Epithelial cell of prostate (primary cell): ENCODE data around the gene DNM3.

Source experiments
- DNase-seq: peaks from one replicate; pipeline ENCODE4 v3.0.0-alpha.2; 2011; ENCODE audit warnings: low read depth, low spot score
- H3K27ac ChIP-seq: fragments of 450-650 bp; 2 replicates; pipeline ENCODE4 v1.5.1; 2017; ENCODE audit warnings: mild to moderate bottlenecking

The DNM3 gene

DNA sequence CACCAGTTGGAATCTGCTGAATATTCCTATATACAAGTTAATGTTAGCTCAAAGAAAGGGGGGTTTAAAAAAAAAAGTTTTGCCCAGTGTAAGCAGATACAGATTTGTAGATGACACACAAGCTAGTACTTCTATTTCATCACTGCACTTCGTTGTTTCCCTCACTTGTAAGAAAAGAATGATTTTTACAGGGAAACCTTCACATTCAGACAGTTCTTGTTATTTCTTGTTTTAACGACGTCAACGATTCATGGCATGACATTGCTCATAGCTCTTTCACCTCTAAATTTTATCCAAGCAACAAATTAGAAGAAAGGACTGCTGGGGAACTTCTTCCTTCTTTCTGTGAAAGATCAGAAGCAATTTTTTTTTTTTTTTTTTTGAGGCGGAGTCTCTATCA lies 553.5 kb downstream of the DNM3 start:
- H3K27ac ChIP-seq = peak overlapping the region; percentile 9
- DNase-seq = no peak

DNA sequence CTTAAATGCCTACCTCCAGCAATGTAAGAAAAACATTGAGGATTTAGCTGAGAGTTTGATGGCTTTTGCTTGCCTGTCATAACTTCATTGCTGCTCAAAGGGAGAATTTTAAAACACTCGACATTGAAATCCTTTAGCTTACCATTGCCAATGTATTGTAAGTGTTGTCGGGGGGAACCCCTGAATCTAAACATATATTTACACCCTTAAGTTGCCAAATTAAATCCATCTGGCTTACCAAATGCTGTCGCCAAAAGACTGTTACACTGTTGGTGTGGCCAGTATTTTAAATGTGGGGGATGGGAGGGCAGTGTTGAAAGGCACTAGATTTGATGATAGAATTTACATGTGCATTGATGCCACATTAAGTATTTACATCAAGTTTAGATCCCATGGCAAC lies 554.3 kb downstream of the DNM3 start:
- DNase-seq = no peak

DNA sequence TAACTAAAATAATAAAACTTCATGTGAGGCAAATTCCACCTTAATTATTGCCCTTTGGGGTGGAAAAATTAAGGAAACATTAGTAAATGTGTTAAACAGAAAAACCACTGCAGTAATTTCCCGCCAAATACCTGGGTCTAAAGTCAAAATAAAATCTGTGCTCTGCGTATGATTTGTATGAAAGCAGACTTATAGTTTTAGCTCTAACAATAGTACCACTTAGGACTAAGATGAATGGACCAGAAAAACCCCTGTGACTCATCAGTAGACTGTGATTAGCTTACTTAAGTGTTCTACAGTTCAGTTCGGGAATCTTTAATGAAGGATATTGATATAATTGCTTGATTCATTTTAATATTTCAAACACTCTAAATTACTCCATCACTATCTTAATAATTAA lies 555.9 kb downstream of the DNM3 start:
- H3K27ac ChIP-seq = no peak overlapping the region
- no peak for DNase-seq

More for the DNA sequence above, 554.3 kb downstream of the DNM3 start:
- H3K27ac ChIP-seq = no peak overlapping the region

DNA sequence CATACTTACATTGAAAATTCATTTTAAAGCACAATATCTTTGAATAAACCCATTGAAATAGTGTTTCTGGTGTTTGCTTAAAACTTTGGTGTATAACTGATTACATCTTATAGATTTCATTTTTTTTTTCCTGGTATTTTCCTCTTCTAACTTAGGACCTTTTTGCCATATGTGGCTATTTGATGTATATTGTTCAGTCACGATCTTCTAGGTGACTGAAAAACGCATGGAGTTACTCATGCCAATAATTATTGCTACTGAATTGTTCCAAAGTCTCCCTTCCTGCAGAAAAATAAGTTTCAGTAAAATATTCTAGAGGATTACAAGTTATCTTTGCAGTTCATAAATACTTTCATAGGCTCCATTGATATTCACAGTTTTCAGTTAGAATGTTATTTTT lies 556.3 kb downstream of the DNM3 start:
- no peak overlapping the region for H3K27ac ChIP-seq
- no peak for DNase-seq

DNA sequence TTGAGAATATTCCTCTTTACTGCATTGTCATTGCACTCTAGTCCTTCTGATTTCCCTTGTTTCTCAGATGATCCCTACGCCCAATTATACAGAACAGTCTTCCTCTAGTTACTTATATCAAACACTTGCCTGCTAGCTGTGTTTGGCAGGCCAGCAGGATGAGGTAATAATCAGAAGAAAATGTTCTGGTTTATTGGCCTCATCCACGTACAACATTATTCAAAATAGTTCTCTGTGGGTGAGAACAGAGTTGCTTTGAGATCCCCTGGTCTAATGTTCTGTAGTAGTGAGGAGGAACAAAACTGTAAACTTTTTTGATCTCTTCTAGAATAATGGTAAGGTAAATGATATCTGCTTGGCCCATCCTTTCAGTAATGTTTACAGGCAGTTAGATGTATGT lies 556.9 kb downstream of the DNM3 start:
- DNase-seq = no peak

DNA sequence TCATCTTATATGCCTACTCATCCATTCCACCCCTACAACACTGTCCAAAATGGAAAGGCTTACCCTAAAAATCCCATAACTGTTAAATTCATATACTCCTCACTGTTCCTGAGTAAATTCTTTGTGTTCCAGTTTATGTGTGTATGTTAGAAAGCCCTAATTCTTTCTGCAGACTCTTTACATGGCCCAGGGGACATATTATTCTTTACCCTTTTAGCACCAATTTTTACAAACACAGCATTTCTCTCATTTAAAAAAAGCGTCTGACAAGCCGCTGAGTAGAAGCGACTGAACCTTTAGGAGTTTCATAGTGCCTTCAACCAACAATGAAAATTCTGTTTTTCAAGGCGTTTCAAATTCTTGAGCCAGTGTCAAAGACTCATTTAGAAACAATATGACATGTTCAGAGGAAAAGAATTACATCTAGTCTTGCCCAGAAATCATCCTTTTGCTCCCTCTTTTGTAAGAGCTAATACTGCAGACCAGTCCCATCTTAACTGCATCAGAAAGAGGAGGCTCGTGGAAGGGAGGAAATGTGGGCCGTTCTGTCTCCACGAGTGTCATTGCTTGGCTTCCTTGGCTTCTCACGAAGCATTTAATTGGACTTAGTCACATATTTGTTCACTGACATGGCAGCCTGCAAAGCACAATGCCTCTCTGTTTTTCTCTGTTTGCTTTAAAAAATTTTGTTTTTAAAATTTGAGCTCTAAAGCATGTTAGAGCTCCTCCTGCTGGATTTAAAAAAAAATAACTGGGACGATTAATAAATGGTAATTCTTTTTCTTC lies 557.9 kb downstream of the DNM3 start:
- H3K27ac ChIP-seq = peak overlapping the region; percentile 29
- DNase-seq = peak; percentile 60

More for the DNA sequence above, 556.9 kb downstream of the DNM3 start:
- no peak overlapping the region for H3K27ac ChIP-seq

DNA sequence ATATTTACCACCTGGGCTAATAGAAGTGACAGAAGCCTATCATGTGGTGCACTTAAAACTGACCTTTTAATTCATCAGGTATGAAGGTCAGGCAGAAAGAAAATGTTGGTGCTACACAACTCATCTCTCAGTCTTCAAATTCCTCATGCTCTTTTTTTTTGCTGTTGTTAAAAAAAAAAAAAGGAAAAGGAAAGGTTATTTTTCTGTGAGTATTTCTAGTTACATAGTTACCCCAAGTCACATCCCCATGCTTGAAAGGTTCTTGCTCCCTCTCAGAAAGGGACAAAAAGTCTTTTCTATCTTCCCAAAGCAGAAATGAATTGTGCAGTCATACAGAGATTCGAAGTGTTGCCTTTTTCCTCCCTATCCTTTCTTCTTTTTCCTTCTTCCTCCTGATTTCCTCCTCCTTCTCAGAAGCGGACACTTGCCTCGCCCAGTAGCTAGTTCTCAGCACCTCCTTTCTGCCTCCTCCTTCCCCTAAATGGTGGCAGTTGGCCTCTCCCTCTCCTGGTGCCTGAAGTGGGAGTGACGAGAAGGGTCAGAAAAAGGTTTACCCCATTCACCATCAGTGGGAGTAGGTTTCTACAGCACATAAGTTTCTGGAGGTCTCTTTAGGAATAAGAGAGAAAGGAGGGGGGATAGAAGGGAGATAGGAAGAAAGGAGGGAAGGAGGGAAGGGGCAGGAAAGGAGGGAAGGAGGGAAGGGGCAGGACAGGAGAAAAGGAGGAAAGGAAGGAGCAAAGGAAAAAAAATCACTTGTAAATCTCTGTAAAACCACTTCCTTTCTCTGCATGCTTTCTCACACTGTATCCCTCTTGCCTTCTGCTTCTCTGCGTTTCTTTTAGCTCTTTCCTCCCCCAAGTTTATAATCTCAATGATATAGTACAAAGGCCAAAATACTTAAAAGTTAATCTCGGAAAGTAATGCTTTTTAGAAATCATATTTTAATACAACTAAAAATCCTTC lies 558.7 kb downstream of the DNM3 start:
- H3K27ac ChIP-seq = no peak overlapping the region
- no peak for DNase-seq

DNA sequence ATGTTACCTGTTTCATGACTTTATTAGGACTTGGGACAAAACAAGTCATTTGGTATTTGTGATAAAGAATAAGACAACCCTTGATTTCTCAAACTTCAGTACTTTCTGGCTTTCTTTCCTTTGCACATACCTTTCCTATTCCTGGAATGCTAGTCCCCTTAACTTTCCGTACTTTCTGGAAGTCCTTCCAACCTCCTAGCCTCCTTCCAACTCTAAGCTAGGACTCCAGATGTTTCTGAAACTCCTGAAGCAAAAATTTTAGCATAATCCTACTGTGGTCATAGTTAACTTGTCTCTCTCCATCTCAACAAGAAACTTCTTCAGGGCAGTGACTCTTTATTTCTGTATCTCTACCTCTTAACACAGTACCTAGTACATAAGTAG lies 559.4 kb downstream of the DNM3 start:
- H3K27ac ChIP-seq = no peak overlapping the region
- no peak for DNase-seq

DNA sequence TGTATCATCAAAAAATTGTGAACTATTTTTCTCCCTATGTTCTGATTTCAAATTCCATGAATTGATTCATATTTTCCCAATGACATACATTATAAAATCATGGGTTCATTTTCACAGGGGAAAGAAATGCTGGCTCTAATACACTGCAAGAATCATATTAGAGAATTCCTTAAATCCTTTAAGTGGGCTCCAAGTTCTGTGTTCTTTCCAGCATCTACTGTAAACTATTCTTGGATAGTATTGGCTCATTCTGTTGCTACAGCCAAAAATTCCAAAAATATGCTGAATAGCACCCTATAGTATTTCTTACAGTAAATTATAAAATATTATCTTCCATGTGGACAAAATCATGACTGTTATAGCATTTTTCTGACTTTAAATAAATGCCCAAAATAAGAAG lies 560.2 kb downstream of the DNM3 start:
- DNase-seq = no peak
- H3K27ac ChIP-seq = no peak overlapping the region

DNA sequence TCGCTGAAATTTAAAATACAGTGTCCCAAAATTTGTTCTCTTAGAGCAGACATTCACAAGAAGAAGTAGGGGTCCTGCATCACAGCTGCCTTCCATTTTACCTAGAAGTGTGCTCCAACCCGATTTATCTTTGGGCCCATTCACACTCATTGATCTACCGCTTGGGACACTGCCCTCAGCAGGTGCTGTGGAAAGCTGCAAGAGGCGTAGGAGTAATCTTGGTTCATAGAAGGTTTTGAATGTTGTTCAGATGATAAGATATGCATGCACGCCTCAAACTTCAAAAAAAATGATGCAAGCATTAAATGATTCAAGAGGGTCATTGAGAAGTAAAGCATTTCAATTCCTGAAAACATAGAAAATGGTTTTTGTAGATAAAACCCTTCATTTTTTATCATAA lies 560.6 kb downstream of the DNM3 start:
- DNase-seq = no peak
- H3K27ac ChIP-seq = no peak overlapping the region

DNA sequence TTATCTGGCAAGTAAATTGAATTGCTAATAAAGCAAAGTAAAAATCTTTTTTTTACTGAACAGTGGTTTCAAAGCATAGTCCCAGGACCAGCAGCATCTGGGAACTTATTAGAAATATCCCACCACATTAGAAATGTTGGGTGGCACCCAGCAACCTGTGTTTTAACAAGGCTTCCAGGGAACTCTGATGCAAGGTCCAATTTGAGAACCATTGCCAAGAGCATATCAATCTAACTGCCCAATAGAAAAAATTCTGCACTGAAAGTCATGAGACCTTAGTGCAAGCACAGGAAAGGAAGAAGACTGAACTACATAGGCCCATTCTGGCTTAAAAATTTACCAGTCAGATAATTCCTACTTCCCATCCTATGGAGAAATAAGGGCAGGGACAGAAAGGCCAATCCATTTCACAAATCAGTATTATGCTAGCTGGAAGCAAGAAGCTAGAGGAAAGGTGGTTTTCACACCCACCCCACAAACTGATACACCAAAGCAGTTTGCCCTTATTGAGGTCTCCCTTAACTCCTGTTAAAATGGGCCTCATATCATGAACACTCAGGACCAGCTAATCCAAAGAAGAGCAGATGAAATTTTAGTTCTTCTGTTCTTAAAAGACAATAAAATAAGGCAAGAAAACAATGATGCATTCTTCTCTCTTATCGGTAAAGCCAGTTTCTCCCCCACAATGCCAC lies 561.7 kb downstream of the DNM3 start:
- DNase-seq = no peak
- no peak overlapping the region for H3K27ac ChIP-seq

DNA sequence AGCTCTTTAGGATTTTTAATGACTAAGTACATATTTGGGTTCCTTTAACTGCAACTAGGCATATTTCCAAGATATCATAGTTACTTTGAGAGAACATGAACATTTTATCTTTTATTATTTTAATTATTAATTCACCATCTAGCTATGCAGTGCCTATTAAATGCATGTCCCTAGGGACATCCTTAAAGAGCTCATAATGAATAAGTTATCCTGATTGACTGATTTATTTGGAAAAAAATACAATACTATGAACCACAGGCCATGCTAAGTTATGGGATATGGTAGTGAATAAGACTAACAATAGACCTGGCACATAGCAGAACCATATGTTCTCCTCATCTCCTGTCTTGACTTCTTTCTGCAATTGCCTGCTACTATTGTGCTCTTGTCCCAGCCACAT lies 562.8 kb downstream of the DNM3 start:
- DNase-seq = no peak
- H3K27ac ChIP-seq = no peak overlapping the region

DNA sequence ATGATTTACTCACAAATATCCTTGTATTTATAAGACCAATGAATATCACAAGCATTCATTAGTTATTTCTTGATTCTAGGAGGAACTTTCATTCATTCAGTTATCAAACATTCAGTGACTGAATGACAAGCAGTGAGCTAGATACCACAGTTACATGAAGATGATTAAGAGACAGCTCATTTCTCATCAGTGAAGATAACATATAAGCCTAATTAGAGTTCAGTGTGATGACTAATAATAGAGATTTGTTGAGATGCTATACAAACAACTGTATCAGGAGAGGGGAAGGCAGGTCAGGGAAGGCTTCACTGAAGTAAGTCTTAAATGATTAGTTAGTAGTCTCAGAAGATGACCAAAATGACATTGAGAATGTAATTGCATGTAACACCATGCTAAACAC lies 564.6 kb downstream of the DNM3 start:
- H3K27ac ChIP-seq = no peak overlapping the region
- no peak for DNase-seq

DNA sequence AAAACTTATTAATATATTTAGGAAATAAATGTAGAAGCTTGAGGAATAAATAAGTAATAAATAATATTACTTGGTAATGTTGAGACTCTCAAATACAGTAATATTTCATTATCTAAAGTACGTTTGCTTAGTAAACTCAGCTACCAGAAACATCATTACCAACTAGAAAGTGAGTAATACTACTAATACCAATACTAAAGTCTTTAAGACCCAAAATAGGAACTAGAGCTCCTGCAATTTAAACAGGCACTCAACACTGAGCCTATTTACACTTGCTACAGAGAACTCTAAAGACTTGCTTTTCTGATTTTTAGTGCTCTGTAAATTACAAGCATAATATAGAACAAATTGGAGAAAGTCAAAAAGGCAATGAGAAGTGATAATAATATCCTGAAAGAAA lies 565.7 kb downstream of the DNM3 start:
- no peak for DNase-seq
- no peak overlapping the region for H3K27ac ChIP-seq

DNA sequence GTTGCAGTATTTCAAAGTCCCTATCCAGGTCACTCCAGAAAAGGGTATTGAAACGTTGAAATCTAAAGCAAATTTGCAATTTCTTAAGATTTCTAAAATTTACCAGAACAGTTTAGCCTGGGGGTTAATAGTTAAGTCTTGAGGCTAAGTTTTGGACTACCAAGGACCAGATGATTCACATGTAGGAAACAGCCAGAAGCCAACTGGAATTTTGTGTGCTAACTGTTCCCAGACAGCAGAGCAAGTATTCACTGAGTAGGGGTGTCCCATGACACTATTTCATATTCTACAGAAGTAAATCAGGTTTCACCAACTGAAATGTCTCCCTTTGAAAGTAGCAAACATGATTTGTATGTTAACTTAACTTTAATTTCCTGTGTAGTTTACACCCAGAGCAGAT lies 567.7 kb downstream of the DNM3 start:
- H3K27ac ChIP-seq = no peak overlapping the region
- no peak for DNase-seq

DNA sequence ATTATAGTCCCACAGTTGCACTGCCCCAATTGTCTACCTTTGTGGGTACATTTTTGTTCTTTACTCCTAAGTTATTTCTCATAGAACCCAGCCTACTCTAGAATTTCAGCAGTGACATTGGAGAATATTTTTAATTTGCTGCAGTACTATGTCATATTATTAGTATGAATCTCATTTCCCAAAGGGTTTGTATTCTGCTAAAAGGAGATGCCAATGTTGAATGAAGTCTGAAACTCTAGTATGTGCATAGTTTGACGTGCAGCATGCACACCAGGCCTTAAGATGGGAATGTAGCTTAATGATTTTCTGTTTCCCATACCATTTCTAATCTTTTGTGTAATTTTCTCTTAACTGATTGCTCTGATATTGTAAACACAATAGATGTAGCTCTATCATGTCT lies 568.7 kb downstream of the DNM3 start:
- no peak for DNase-seq
- H3K27ac ChIP-seq = no peak overlapping the region

DNA sequence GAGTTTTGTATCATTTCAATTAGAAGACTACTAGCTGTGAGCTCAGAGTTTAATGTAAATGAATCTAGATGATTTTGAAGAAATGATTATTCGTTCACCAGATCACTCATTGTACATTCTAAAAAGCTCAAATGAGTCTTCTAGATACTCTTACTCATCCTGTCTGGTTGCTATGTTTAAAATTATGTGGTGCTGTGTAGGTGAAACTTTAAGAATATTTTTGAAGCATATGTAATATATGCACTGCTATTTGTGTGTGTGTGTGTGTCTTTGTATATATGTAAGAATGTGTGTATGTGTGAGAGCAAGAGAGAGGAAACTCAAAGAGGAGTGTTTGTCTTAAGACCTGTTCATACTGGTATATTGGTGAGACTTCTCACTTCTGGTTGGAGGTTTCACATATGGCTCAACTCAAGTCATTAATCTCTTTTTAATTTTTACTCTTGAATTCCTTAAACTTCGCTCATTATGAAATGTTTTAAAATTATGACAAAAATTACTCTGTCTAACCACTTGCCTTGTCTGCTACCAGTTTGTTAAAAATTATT lies 570.6 kb downstream of the DNM3 start:
- peak; percentile 31 for DNase-seq
- no peak overlapping the region for H3K27ac ChIP-seq

DNA sequence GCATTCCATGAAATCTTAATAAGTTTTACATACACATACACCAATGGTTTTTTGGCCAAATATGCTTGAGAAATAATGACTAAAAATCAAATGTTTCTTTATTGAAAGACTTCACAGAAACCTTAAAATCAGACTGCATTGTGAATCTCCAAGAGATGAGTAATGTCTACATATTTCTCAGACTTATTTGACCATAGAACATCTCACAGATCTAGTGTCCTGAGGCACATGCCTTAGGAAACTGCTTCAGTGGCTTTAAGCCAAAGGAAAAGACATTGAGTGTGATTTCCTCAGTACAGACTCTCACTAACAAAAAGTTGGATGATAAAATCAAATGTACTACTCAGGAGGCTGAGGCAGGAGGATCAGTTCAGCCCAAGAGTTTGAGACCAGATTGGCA lies 573.0 kb downstream of the DNM3 start:
- DNase-seq = no peak
- no peak overlapping the region for H3K27ac ChIP-seq

DNA sequence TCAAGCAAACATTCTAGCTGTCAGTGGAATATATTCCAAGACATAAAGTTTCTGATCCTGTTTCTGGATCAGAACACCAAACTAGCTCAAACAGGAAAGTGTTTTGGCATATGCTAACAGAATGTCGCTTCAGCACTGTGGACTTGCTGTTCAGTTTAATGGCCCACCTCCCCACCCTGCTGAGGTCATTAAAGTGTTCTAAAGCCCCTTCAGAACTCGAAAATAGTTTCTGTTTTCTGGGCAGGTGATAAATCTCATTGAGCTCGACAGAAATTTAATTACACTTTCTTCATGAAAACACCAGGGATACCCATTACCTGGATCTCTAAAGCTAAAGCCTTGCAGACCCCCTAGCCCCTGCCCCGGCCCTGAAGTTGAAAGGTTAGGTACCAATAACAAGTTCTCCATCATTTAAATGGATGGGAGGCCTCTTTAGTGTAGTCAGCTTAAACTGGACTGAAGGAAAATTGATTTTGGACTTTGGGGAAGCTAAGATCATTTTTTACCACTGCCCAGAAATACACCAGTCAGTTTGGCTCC lies 575.3 kb downstream of the DNM3 start:
- no peak overlapping the region for H3K27ac ChIP-seq
- DNase-seq = no peak

DNA sequence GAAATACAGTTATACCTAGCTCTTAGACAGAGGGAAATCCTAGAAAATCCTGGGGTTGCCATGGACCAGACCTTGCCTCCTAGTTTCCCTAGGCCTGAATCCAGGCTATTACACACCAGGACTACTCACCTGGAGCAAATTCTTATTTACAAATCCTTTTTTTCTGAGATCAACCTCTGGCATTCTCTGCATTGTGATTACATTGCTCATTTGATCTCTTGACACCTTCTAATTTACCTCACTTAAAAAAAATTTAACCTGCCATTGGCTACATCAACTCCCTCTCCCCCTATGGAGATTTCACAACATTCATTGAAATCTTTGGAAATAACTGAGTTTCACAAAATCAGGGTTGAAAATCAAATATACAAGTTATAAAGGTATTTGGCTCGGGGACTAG lies 576.3 kb downstream of the DNM3 start:
- peak overlapping the region; percentile 14 for H3K27ac ChIP-seq
- DNase-seq = no peak
